CD4-positive, alpha-beta T cell treated with Interleukin-17A for 1 hour (primary cell): ENCODE data around the gene DNASE1L3.
"Not testable (repeated sequence)": the region's sequence is repeated elsewhere in the genome, so short reads cannot be mapped to it uniquely, and the experiment has no call there.

Experiments
- DNase-seq: peaks from one replicate; pipeline ENCODE4 v3.0.0-alpha.2; 2020

DNASE1L3 gene

GRCh38 chr3:58210761-58211460 lies at the start of gene DNASE1L3:
Gene DNASE1L3, minus strand, starts transcription at chr3:58210972. Its CDS starts 66 bp downstream, at chr3:58210906.
- no peak for DNase-seq

- DNase-seq = no peak
Observed at GRCh38 chr3:58260261-58260731, 49.5 kb upstream of the DNASE1L3 start.

GRCh38 chr3:58258392-58259055 lies 47.8 kb upstream of the DNASE1L3 start:
- no peak for DNase-seq

- DNase-seq = no peak
Observed at GRCh38 chr3:58256511-58256910, 45.7 kb upstream of the DNASE1L3 start.

- no peak for DNase-seq
Observed at GRCh38 chr3:58256061-58256460, 45.3 kb upstream of the DNASE1L3 start.

- DNase-seq = no peak
Observed at GRCh38 chr3:58254144-58254543, 43.4 kb upstream of the DNASE1L3 start.

GRCh38 chr3:58251631-58252035 lies 40.9 kb upstream of the DNASE1L3 start:
- no peak for DNase-seq

- DNase-seq = no peak
Observed at GRCh38 chr3:58250093-58250707, 39.4 kb upstream of the DNASE1L3 start.

- DNase-seq = no peak
Observed at GRCh38 chr3:58249358-58250092, 38.8 kb upstream of the DNASE1L3 start.

- DNase-seq = no peak
Observed at GRCh38 chr3:58246148-58247047, 35.6 kb upstream of the DNASE1L3 start.

GRCh38 chr3:58243976-58244585 lies 33.3 kb upstream of the DNASE1L3 start:
- DNase-seq = no peak

- not testable (repeated sequence) for DNase-seq
Observed at GRCh38 chr3:58242860-58243259, 32.1 kb upstream of the DNASE1L3 start.

- no peak for DNase-seq
Observed at GRCh38 chr3:58242340-58242739, 31.6 kb upstream of the DNASE1L3 start.

- DNase-seq = no peak
Observed at GRCh38 chr3:58241306-58242044, 30.7 kb upstream of the DNASE1L3 start.

- DNase-seq = no peak
Observed at GRCh38 chr3:58238830-58239229, 28.1 kb upstream of the DNASE1L3 start.

- DNase-seq = peak; percentile 41
Observed at GRCh38 chr3:58237941-58238681, 27.3 kb upstream of the DNASE1L3 start.

- DNase-seq = peak; percentile 85
Observed at GRCh38 chr3:58237238-58237940, 26.6 kb upstream of the DNASE1L3 start, which contains the start of gene ABHD6. Gene ABHD6, plus strand, starts transcription at chr3:58237792. Its CDS starts 18,795 bp downstream, at chr3:58256587.

GRCh38 chr3:58236527-58237237 lies 25.9 kb upstream of the DNASE1L3 start:
- no peak for DNase-seq

GRCh38 chr3:58235970-58236369 lies 25.2 kb upstream of the DNASE1L3 start:
- DNase-seq = no peak
